ENCODE results near the gene NPEPPS.
A peak's percentile ranks its signal among the peaks of the same experiment; 100 is the strongest.
"Not testable (repeated sequence)": the region's sequence is repeated elsewhere in the genome, so short reads cannot be mapped to it uniquely, and the experiment has no call there.

Gene NPEPPS

GRCh38 chr17:47530557-47531232 lies at the start of gene NPEPPS:
Gene NPEPPS (plus strand): TSS chr17:47531108. CDS start chr17:47531301, 193 bp downstream.
- peak; percentile 89 for DNase-seq (ENCODE audit: low read depth)

- DNase-seq (ENCODE audit: low read depth) = not testable (repeated sequence)
These were observed 39.1 kb upstream of the NPEPPS start for GRCh38 chr17:47491841-47492212.

GRCh38 chr17:47499074-47499473 lies 31.8 kb upstream of the NPEPPS start:
- DNase-seq (ENCODE audit: low read depth) = not testable (repeated sequence)

GRCh38 chr17:47499494-47499893 lies 31.4 kb upstream of the NPEPPS start:
- DNase-seq (ENCODE audit: low read depth) = not testable (repeated sequence)

- peak; percentile 51 for DNase-seq (ENCODE audit: low read depth)
These were observed 30.3 kb upstream of the NPEPPS start for GRCh38 chr17:47500620-47501019.

- DNase-seq (ENCODE audit: low read depth) = peak; percentile 78
These were observed 28.7 kb upstream of the NPEPPS start for GRCh38 chr17:47502122-47502731.

GRCh38 chr17:47502776-47503455 lies 28.0 kb upstream of the NPEPPS start:
- DNase-seq (ENCODE audit: low read depth) = peak; percentile 69

GRCh38 chr17:47511701-47512146 lies 19.2 kb upstream of the NPEPPS start:
- DNase-seq (ENCODE audit: low read depth) = not testable (repeated sequence)

GRCh38 chr17:47513301-47513700 lies 17.6 kb upstream of the NPEPPS start:
- peak; percentile 48 for DNase-seq (ENCODE audit: low read depth)

- DNase-seq (ENCODE audit: low read depth) = not testable (repeated sequence)
These were observed 12.0 kb upstream of the NPEPPS start for GRCh38 chr17:47518880-47519279.

GRCh38 chr17:47519365-47519764 lies 11.5 kb upstream of the NPEPPS start:
- not testable (repeated sequence) for DNase-seq (ENCODE audit: low read depth)

GRCh38 chr17:47520279-47520678 lies 10.6 kb upstream of the NPEPPS start:
- DNase-seq (ENCODE audit: low read depth) = not testable (repeated sequence)

- DNase-seq (ENCODE audit: low read depth) = not testable (repeated sequence)
These were observed 9.5 kb upstream of the NPEPPS start for GRCh38 chr17:47521434-47521833.

- DNase-seq (ENCODE audit: low read depth) = not testable (repeated sequence)
These were observed 8.6 kb upstream of the NPEPPS start for GRCh38 chr17:47522341-47522740.

- peak; percentile 12 for DNase-seq (ENCODE audit: low read depth)
These were observed 419 bp downstream of the NPEPPS start for GRCh38 chr17:47531233-47531820.

GRCh38 chr17:47539085-47539484 lies 8.2 kb downstream of the NPEPPS start:
- DNase-seq (ENCODE audit: low read depth) = not testable (repeated sequence)

- DNase-seq (ENCODE audit: low read depth) = not testable (repeated sequence)
These were observed 10.8 kb downstream of the NPEPPS start for GRCh38 chr17:47541676-47542075.

- not testable (repeated sequence) for DNase-seq (ENCODE audit: low read depth)
These were observed 13.4 kb downstream of the NPEPPS start for GRCh38 chr17:47544327-47544726.

GRCh38 chr17:47554733-47555132 lies 23.8 kb downstream of the NPEPPS start:
- DNase-seq (ENCODE audit: low read depth) = not testable (repeated sequence)

GRCh38 chr17:47556108-47556507 lies 25.2 kb downstream of the NPEPPS start:
- not testable (repeated sequence) for DNase-seq (ENCODE audit: low read depth)

- DNase-seq (ENCODE audit: low read depth) = not testable (repeated sequence)
These were observed 29.7 kb downstream of the NPEPPS start for GRCh38 chr17:47560517-47561043.

Measured in EH (cell line).